ENCODE results near the gene PYCARD.

DNA sequence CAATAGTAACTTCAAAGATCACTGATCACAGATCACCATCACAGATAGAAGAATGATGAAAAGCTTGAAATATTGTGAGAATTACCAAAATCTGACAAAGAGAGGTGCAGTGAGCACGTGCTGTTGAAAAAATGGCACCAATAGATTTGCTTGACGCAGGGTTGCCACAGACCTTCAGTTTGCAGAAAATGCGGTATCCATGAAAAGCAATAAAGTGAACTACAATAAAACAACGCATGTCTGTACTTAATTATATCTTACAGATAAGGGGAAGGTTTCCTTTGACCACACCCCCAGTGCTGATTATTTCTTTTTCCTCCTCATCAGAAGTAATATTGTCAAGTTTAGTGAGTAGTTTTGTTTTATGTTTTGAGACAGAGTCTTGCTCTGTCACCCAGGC, 35.5 kb upstream of the PYCARD start:
- TF ChIP-seq, protein P1, sequence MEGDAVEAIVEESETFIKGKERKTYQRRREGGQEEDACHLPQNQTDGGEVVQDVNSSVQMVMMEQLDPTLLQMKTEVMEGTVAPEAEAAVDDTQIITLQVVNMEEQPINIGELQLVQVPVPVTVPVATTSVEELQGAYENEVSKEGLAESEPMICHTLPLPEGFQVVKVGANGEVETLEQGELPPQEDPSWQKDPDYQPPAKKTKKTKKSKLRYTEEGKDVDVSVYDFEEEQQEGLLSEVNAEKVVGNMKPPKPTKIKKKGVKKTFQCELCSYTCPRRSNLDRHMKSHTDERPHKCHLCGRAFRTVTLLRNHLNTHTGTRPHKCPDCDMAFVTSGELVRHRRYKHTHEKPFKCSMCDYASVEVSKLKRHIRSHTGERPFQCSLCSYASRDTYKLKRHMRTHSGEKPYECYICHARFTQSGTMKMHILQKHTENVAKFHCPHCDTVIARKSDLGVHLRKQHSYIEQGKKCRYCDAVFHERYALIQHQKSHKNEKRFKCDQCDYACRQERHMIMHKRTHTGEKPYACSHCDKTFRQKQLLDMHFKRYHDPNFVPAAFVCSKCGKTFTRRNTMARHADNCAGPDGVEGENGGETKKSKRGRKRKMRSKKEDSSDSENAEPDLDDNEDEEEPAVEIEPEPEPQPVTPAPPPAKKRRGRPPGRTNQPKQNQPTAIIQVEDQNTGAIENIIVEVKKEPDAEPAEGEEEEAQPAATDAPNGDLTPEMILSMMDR (IDR thresholded peaks at IDR 0.05): no peak
- no peak for TF ChIP-seq POLR2A (IDR thresholded peaks at IDR 0.05)

All from testis (tissue), 2 donors.